Neuronal stem cell (in vitro differentiated cells): ENCODE results near the gene CACNA1C.
"Not testable (repeated sequence)": the region's sequence is repeated elsewhere in the genome, so short reads cannot be mapped to it uniquely, and the experiment has no call there.

ENCODE experiments used
- DNase-seq: peaks from one replicate; pipeline ENCODE4 v3.0.0-alpha.2; 2013; ENCODE audit warnings: low spot score
- H2AFZ ChIP-seq: one replicate; pipeline ENCODE4 v1.6.1; 2013; ENCODE audit warnings: mild to moderate bottlenecking, low read length, inconsistent platforms
- H2AK5ac ChIP-seq: 2 replicates; pipeline ENCODE4 v1.6.1; 2013; ENCODE audit warnings: low read depth, mild to moderate bottlenecking, inconsistent platforms, low read length, moderate library complexity, mixed read lengths
- H2BK120ac ChIP-seq: 2 replicates; pipeline ENCODE4 v1.6.1; 2013; ENCODE audit warnings: low read depth, mild to moderate bottlenecking, inconsistent platforms, low read length, moderate library complexity, mixed read lengths
- H2BK12ac ChIP-seq: one replicate; pipeline ENCODE4 v1.6.1; 2013; ENCODE audit warnings: low read length, inconsistent platforms
- H2BK15ac ChIP-seq: 2 replicates; pipeline ENCODE4 v1.6.1; 2013; ENCODE audit warnings: mild to moderate bottlenecking, low read length, inconsistent platforms, mixed read lengths
- H2BK5ac ChIP-seq: one replicate; pipeline ENCODE4 v1.6.1; 2013; ENCODE audit warnings: inconsistent platforms, mild to moderate bottlenecking, low read length, moderate library complexity
- H3K14ac ChIP-seq: one replicate; pipeline ENCODE4 v1.6.1; 2013; ENCODE audit warnings: low read length, inconsistent platforms
- H3K18ac ChIP-seq: 2 replicates; pipeline ENCODE4 v1.6.1; 2013; ENCODE audit warnings: low read length, inconsistent platforms
- H3K23ac ChIP-seq: 2 replicates; pipeline ENCODE4 v1.6.1; 2013; ENCODE audit warnings: low read depth, mild to moderate bottlenecking, mixed read lengths, low read length, inconsistent platforms; ENCODE audit not compliant: poor library complexity
- H3K27ac ChIP-seq: replicated peaks from 3 replicates; pipeline ENCODE4 v1.5.1; 2013; ENCODE audit warnings: low read length, inconsistent platforms
- H3K27me3 ChIP-seq, 3 experiments: 2 replicates each; pipeline ENCODE4 v1.6.1; 2013; ENCODE audit warnings: low read length in 3 of 3, mild to moderate bottlenecking in 2 of 3, inconsistent platforms in 1 of 3, low read depth in 1 of 3, mixed read lengths in 1 of 3, moderate library complexity in 1 of 3; ENCODE audit not compliant: control insufficient read depth in 3 of 3, insufficient read depth in 3 of 3
- H3K36me3 ChIP-seq, 2 donors: replicated peaks in 1 of 2; 2 replicates each; pipeline ENCODE4 v1.6.1; 2013; ENCODE audit warnings: low read length in 2 of 2; ENCODE audit not compliant: control insufficient read depth in 2 of 2, insufficient read depth in 2 of 2
- H3K4ac ChIP-seq: 2 replicates; pipeline ENCODE4 v1.6.1; 2013; ENCODE audit warnings: inconsistent platforms, mild to moderate bottlenecking, low read length, moderate library complexity
- H3K4me1 ChIP-seq, 2 donors: 1 replicate in 1 of 2; 2 replicates in 1 of 2; pipeline ENCODE4 v1.6.1; 2013; ENCODE audit warnings: low read length in 2 of 2, low read depth in 1 of 2; ENCODE audit not compliant: control insufficient read depth in 2 of 2, insufficient read depth in 1 of 2
- H3K4me2 ChIP-seq: one replicate; pipeline ENCODE4 v1.6.1; 2013; ENCODE audit warnings: mild to moderate bottlenecking, low read length, inconsistent platforms; ENCODE audit not compliant: insufficient read depth, poor library complexity, severe bottlenecking
- H3K4me3 ChIP-seq, 2 donors: 2 replicates each; pipeline ENCODE4 v1.5.1; 2013; ENCODE audit warnings: low read length in 2 of 2, mild to moderate bottlenecking in 2 of 2, inconsistent platforms in 1 of 2, moderate library complexity in 1 of 2
- H3K79me1 ChIP-seq: one replicate; pipeline ENCODE4 v1.6.1; 2013; ENCODE audit warnings: low read depth, mild to moderate bottlenecking, inconsistent platforms, low read length, moderate library complexity
- H3K9ac ChIP-seq: one replicate; pipeline ENCODE4 v1.6.1; 2013; ENCODE audit warnings: mild to moderate bottlenecking, low read depth, low read length, inconsistent platforms; ENCODE audit not compliant: poor library complexity
- H3K9me3 ChIP-seq, 2 donors: replicated peaks in 1 of 2; 2 replicates each; pipeline versions ENCODE3 to v1.6.1; 2013; ENCODE audit warnings: low read length in 2 of 2, mild to moderate bottlenecking in 2 of 2, inconsistent platforms in 1 of 2, low read depth in 1 of 2, mixed read lengths in 1 of 2, moderate library complexity in 1 of 2; ENCODE audit not compliant: control insufficient read depth in 2 of 2, insufficient read depth in 1 of 2
- H4K8ac ChIP-seq: one replicate; pipeline ENCODE4 v1.6.1; 2013; ENCODE audit warnings: low read depth, mild to moderate bottlenecking, inconsistent platforms, low read length, moderate library complexity
- H4K91ac ChIP-seq: one replicate; pipeline ENCODE4 v1.6.1; 2013; ENCODE audit warnings: low read length, low read depth, mild to moderate bottlenecking, inconsistent platforms; ENCODE audit not compliant: poor library complexity
- WGBS, 2 donors: extraction: QIAGEN DNeasy Blood & Tissue Kit; methylation state at CpG; one replicate each; pipeline ENCODE4 v1.1.7; 2013; ENCODE audit warnings: missing lambda C conversion rate in 2 of 2, mixed read lengths in 1 of 2; ENCODE audit not compliant: insufficient read length in 2 of 2, insufficient replicate concordance in 1 of 2; ENCODE audit errors: extremely low coverage in 2 of 2; 5-methylcytosine and 5-hydroxymethylcytosine counted together

Gene CACNA1C

DNA sequence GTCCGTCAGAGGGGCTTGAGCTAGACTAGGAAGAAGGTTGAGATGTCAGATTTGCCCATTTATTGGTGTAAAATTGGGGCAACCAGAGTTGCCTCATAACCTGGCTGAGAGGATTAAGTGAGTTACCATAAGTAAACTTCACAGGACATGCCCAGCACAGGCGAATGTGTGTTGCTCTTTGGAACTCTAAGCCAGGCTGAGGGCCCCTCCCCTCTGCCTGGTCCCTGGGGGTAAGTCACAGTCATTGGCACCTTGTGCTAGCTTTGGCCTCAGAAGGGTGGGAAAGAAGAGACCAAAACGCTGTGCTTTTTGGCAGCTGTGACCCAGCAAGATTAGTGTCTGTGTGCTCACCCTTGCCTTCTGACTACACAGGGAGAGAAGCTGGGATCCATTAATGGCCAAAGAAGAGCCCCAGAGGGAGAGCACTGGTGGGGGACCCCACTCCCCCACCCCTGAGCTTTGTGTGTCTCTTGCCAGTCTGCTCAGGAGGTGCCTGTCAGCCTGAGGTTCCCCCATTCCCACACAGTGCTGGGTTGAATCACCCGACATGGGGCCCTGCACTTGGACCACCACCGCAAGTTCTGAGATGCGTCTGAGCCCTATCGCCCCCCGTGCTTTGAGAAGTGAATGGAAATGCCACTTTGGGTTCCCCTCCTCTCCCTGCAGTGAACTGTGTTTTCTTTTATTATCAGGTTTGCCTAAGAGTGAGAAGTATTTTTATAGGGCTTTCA is 74.1 kb downstream of the CACNA1C start:
- Histone ChIP-seq H4K8ac (no peak overlapping the region), H2BK15ac (no peak overlapping the region), H3K4ac (no peak overlapping the region), H3K23ac (no peak overlapping the region), H3K79me1 (no peaks in the 10 kb centered on the region), H2AK5ac (no peak overlapping the region), H3K27me3 (no peaks in the 10 kb centered on the region), H3K4me2 (no peak overlapping the region), H3K27ac (no peak overlapping the region), H3K9me3 (no peaks in the 10 kb centered on the region), H2AFZ (no peak overlapping the region), H2BK12ac (no peak overlapping the region), H3K9ac (no peak overlapping the region), H3K14ac (no peak overlapping the region), H3K18ac (no peak overlapping the region), H2BK5ac (no peak overlapping the region), H3K4me1 (no peaks in the 10 kb centered on the region), H4K91ac (no peak overlapping the region), H2BK120ac (no peak overlapping the region), H3K36me3 (no peaks in the 10 kb centered on the region), H3K4me3 (no peak overlapping the region)
- no CpG with 5 or more reads among the region's 8 CpGs for WGBS, 2 donors
- DNase-seq: no peak

DNA sequence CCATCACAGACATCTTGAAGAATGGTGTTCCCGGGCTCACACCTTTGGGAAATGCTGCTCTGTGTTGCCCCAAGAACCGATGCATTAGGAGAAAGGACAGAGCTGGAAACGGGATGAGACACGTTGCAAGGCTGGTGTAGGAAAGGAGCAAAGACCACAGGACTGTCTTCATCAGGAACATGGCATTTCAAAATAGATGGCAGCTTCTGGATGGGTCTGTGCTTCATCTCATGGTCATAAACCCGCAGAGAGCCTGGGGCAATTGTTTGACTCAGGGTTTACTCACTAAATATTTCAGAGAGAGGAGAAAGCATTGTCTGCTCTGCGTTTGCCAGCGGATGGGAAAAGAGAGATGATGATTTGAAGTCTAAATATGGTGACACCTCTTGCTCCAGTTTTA is 76.3 kb downstream of the CACNA1C start:
- no peaks in the 10 kb centered on the region for H3K79me1 ChIP-seq
- no peak overlapping the region for H2BK120ac ChIP-seq
- no peak overlapping the region for H3K23ac ChIP-seq
- H3K27ac ChIP-seq: no peak overlapping the region
- H2BK15ac ChIP-seq: no peak overlapping the region
- no peaks in the 10 kb centered on the region for H3K36me3 ChIP-seq
- peak overlapping the region in 1 of 2 donors; percentile 44 for H3K4me3 ChIP-seq
- no CpG with 5 or more reads among the region's 7 CpGs for WGBS, 2 donors
- no peak overlapping the region for H2AFZ ChIP-seq
- H3K4ac ChIP-seq: no peak overlapping the region
- H3K4me2 ChIP-seq: no peak overlapping the region
- no peaks in the 10 kb centered on the region for H3K9me3 ChIP-seq
- H2AK5ac ChIP-seq: no peak overlapping the region
- H3K14ac ChIP-seq: no peak overlapping the region
- H3K27me3 ChIP-seq: no peaks in the 10 kb centered on the region
- H3K4me1 ChIP-seq: no peaks in the 10 kb centered on the region
- H4K8ac ChIP-seq: no peak overlapping the region
- no peak overlapping the region for H3K9ac ChIP-seq
- H4K91ac ChIP-seq: no peak overlapping the region
- DNase-seq: no peak
- H2BK5ac ChIP-seq: no peak overlapping the region
- no peak overlapping the region for H2BK12ac ChIP-seq
- H3K18ac ChIP-seq: no peak overlapping the region

DNA sequence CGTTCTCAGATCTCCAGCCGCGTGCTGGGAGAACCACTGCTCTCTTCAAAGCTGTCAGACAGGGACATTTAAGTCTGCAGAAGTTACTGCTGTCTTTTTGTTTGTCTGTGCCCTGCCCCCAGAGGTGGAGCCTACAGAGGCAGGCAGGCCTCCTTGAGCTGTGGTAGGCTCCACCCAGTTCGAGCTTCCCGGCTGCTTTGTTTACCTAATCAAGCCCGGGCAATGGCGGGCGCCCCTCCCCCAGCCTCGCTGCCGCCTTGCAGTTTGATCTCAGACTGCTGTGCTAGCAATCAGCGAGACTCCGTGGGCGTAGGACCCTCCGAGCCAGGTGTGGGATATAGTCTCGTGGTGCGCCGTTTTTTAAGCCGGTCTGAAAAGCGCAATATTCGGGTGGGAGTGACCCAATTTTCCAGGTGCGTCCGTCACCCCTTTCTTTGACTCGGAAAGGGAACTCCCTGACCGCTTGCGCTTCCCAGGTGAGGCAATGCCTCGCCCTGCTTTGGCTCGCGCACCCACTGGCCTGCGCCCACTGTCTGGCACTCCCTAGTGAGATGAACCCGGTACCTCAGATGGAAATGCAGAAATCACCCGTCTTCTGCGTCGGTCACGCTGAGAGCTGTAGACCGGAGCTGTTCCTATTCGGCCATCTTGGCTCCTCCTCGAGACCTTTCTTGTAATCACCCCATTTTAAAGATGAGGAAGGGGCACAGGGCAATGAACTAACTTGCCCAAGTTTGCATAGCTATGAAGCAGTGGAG is 83.1 kb downstream of the CACNA1C start:
- not testable (repeated sequence) for H3K18ac ChIP-seq, H3K9ac ChIP-seq, H3K27me3 ChIP-seq, H4K91ac ChIP-seq, H3K27ac ChIP-seq, H3K23ac ChIP-seq, H3K4me3 ChIP-seq, H3K4me2 ChIP-seq, H3K36me3 ChIP-seq, H3K4ac ChIP-seq, H3K79me1 ChIP-seq, H3K9me3 ChIP-seq, H2BK12ac ChIP-seq, H3K14ac ChIP-seq, H2BK5ac ChIP-seq, H3K4me1 ChIP-seq, DNase-seq
- peak overlapping the region; percentile 10 for H2BK15ac ChIP-seq
- H2BK120ac ChIP-seq: peak overlapping the region; percentile 56
- peak overlapping the region; percentile 49 for H2AFZ ChIP-seq
- H4K8ac ChIP-seq: peak overlapping the region; percentile 19
- peak overlapping the region; percentile 86 for H2AK5ac ChIP-seq
- WGBS, 2 donors: no CpG with 5 or more reads among the region's 37 CpGs

DNA sequence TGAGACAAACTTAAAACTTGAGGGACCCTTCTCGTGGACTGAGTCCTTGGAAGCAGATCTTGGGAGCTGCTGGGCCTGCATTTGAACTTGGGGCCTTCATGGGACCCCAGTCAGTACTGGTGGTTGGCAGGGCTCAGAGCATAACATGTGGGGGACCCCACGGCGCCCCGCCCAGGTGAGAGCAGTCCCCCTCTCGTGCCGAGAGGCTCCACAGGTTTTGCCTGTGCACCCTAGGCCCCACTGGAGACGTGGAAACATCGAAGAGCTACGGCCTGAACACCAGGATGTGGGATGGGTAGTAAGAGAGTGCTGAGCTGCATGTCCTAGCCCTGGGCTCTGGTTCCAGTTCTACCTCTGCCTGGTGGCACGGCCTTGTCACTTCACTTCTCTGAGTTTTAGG is 84.1 kb downstream of the CACNA1C start:
- no peak overlapping the region for H4K8ac ChIP-seq
- H3K23ac ChIP-seq: no peak overlapping the region
- WGBS, 2 donors: no CpG with 5 or more reads among the region's 10 CpGs
- no peak overlapping the region for H3K27ac ChIP-seq
- H3K79me1 ChIP-seq: no peaks in the 10 kb centered on the region
- H3K4ac ChIP-seq: no peak overlapping the region
- no peaks in the 10 kb centered on the region for H3K9me3 ChIP-seq
- peak overlapping the region; percentile 1 for H2BK12ac ChIP-seq
- H2BK15ac ChIP-seq: peak overlapping the region; percentile 10
- no peaks in the 10 kb centered on the region for H3K27me3 ChIP-seq
- H3K14ac ChIP-seq: no peak overlapping the region
- DNase-seq: no peak
- H2BK120ac ChIP-seq: no peak overlapping the region
- peak overlapping the region; percentile 86 for H2AK5ac ChIP-seq
- H3K4me3 ChIP-seq: no peak overlapping the region
- peak overlapping the region; percentile 6 for H3K18ac ChIP-seq
- H2BK5ac ChIP-seq: no peak overlapping the region
- peaks cover 0 to 6% of the 10 kb centered on the region in 2 donors for H3K4me1 ChIP-seq
- no peak overlapping the region for H3K9ac ChIP-seq
- no peak overlapping the region for H3K4me2 ChIP-seq
- H4K91ac ChIP-seq: no peak overlapping the region
- H3K36me3 ChIP-seq: no peaks in the 10 kb centered on the region
- no peak overlapping the region for H2AFZ ChIP-seq
